Bronchial epithelial cell (primary cell): ENCODE data around the gene HMGXB3. TPM values are rescaled to one million over a fixed set of nuclear protein-coding genes. Genes with fewer than 3 reads are reported as not detected.

Source experiments
- DNase-seq: peaks from one replicate; pipeline ENCODE4 v3.0.0-alpha.2; 2010; ENCODE audit warnings: low read depth
- FAIRE-seq: peaks from 2 replicates; lab custom pipeline; 2011; peaks lifted over from hg19 to GRCh38; lab: Jason Lieb, UNC
- H3K27me3 ChIP-seq: 2 replicates; pipeline ENCODE4 v1.5.1; 2011; ENCODE audit warnings: low read length; ENCODE audit not compliant: control insufficient read depth, insufficient read depth
- H3K36me3 ChIP-seq: 2 replicates; pipeline ENCODE4 v1.5.1; 2011; ENCODE audit warnings: low read length; ENCODE audit not compliant: control insufficient read depth, insufficient read depth
- H3K4me3 ChIP-seq: 2 replicates; pipeline ENCODE4 v1.5.1; 2011; ENCODE audit warnings: mild to moderate bottlenecking, low read depth, low read length, control low read depth
- CTCF ChIP-seq: IDR thresholded peaks from 2 replicates; pipeline ENCODE4 v1.5.1; 2011; ENCODE audit warnings: mild to moderate bottlenecking, moderate library complexity, low read length, control low read depth, inconsistent platforms; ENCODE audit not compliant: insufficient read depth, severe bottlenecking
- total RNA-seq: library from RNA; depleted of rRNA; stranded (reverse); fragments of >200 nt; gene quantifications from 2 replicates; pipeline ENCODE4 v1.2.1, GENCODE V29; 2014

HMGXB3 gene
- total RNA-seq, 1 donor from 2014 or later = 22.9 TPM

GRCh38 chr5:150052226-150052955, 51.9 kb downstream of the HMGXB3 start:
- Histone ChIP-seq H3K27me3 (no peaks in the 10 kb centered on the region), H3K4me3 (no peak overlapping the region), H3K36me3 (peaks cover 28% of the 10 kb centered on the region)
- DNase-seq (no peak), FAIRE-seq (no peak)
- no peak for TF ChIP-seq CTCF

GRCh38 chr5:150052956-150053712, 52.6 kb downstream of the HMGXB3 start:
- Histone ChIP-seq H3K27me3 (no peaks in the 10 kb centered on the region), H3K4me3 (no peak overlapping the region), H3K36me3 (peaks cover 27% of the 10 kb centered on the region)
- no peak for TF ChIP-seq CTCF
- no peak for FAIRE-seq
- peak; percentile 70 for DNase-seq

GRCh38 chr5:150053713-150054392, 53.3 kb downstream of the HMGXB3 start:
- FAIRE-seq = no peak
- no peak for DNase-seq
- Histone ChIP-seq H3K27me3 (no peaks in the 10 kb centered on the region), H3K36me3 (peaks cover 27% of the 10 kb centered on the region), H3K4me3 (no peak overlapping the region)
- TF ChIP-seq CTCF = no peak

GRCh38 chr5:150054569-150054968, 54.0 kb downstream of the HMGXB3 start:
- FAIRE-seq = no peak
- Histone ChIP-seq H3K27me3 (no peaks in the 10 kb centered on the region), H3K36me3 (peaks cover 26% of the 10 kb centered on the region)

More at GRCh38 chr5:150054569-150054968, 54.0 kb downstream of the HMGXB3 start:
- no peak overlapping the region for H3K4me3 ChIP-seq
- DNase-seq = no peak
- no peak for TF ChIP-seq CTCF
